K562 (cell line): ENCODE measurements around the gene S100A3. TPM values are rescaled to one million over a fixed set of nuclear protein-coding genes. Genes with fewer than 3 reads are reported as not detected.
A peak's percentile ranks its signal among the peaks of the same experiment; 100 is the strongest.

Experiments used
- ATF7 ChIP-seq: fragments of 450-650 bp; IDR thresholded peaks from 2 replicates; pipeline ENCODE4 v1.7.1; 2014; ENCODE audit warnings: mild to moderate bottlenecking, moderate library complexity
- DPF2 ChIP-seq: fragments of 450-650 bp; IDR thresholded peaks from 2 replicates; pipeline ENCODE4 v1.6.1; 2016
- ESRRA ChIP-seq: fragments of 450-650 bp; IDR thresholded peaks from 2 replicates; pipeline ENCODE4 v1.6.1; 2014; ENCODE audit warnings: low read depth, mild to moderate bottlenecking, moderate library complexity, borderline replicate concordance
- FOXA1 ChIP-seq: fragments of 450-650 bp; IDR thresholded peaks from 2 replicates; pipeline ENCODE4 v1.6.1; 2016; ENCODE audit warnings: mild to moderate bottlenecking, borderline replicate concordance
- JUNB ChIP-seq: fragments of 450-650 bp; formaldehyde crosslinking; conservative IDR thresholded peaks from 2 replicates; pipeline ENCODE4 v1.4.0; 2020; ENCODE audit warnings: mild to moderate bottlenecking
- MYNN ChIP-seq, 2 experiments: sonication (generic); formaldehyde crosslinking in 1 of 2; IDR thresholded peaks; 2 replicates each; pipeline versions ENCODE4 v1.5.0 to v1.6.1; 2016 to 2020; ENCODE audit warnings: antibody characterized with exemption in 1 of 2, missing genetic modification reagents in 1 of 2
- SLC30A9 ChIP-seq: fragments of 250-450 bp; sonication (Bioruptor Pico); IDR thresholded peaks from 2 replicates; pipeline ENCODE4 v1.8.0; 2022; ENCODE audit warnings: mild to moderate bottlenecking, moderate library complexity
- ZNF134 ChIP-seq: fragments of 250-450 bp; sonication (Bioruptor Pico); conservative IDR thresholded peaks from 2 replicates; pipeline ENCODE4 v1.4.0; 2020
- ZNF707 ChIP-seq: fragments of 250-450 bp; sonication (Bioruptor Pico); conservative IDR thresholded peaks from 2 replicates; pipeline ENCODE4 v1.8.0; 2022; ENCODE audit warnings: inconsistent platforms, mild to moderate bottlenecking, moderate library complexity
- polyA plus RNA-seq, 8 experiments: library from polyadenylated mRNA; depleted of rRNA in 4 of 8; stranded (reverse) in 5 of 8; unstranded in 3 of 8; fragments of >200 nt; fragmentation: Nextera tagmentation in 2 of 8; fragmentation: Illumina TruSeq in 1 of 8; extraction: Ambion mirVana in 2 of 8; extraction: Trizol in 1 of 8; gene quantifications; 2 replicates each; pipeline versions ENCODE4 v1.2.1 to v1.2.3, GENCODE V29; 2011 to 2014; ENCODE audit warnings: inconsistent platforms in 1 of 8, missing spikeins in 1 of 8
- total RNA-seq, 7 experiments: library from RNA; depleted of rRNA in 6 of 7; stranded (reverse); fragments of >200 nt in 6 of 7; fragmentation: Illumina TruSeq in 2 of 7; extraction: Trizol in 2 of 7; gene quantifications; 2 replicates each; pipeline versions ENCODE4 v1.2.1 to v1.2.3, GENCODE V29; 2011 to 2021; ENCODE audit warnings: low replicate concordance in 1 of 7
- TF ChIP-seq, protein P1 (sequence below): fragments of 450-650 bp; IDR thresholded peaks from 2 replicates; pipeline ENCODE4 v1.6.1; 2016; ENCODE audit warnings: low read depth
- TF ChIP-seq, protein P2 (sequence below): fragments of 250-450 bp; sonication (Bioruptor Pico); IDR thresholded peaks from 2 replicates; pipeline ENCODE4 v1.5.0; 2021; ENCODE audit warnings: mild to moderate bottlenecking, borderline replicate concordance
- TF ChIP-seq, protein P3 (sequence below): fragments of 450-650 bp; formaldehyde crosslinking; IDR thresholded peaks from 2 replicates; pipeline ENCODE4 v1.4.0; 2020; ENCODE audit warnings: mild to moderate bottlenecking, moderate library complexity

Gene S100A3
- total and polyA plus RNA-seq, 9 of the 15 experiments (the other 6 are each of a cell fraction or from before 2014, with no cell fraction given) = 0.08 to 1.7 (median 0.18) TPM; not detected in 4

DNA sequence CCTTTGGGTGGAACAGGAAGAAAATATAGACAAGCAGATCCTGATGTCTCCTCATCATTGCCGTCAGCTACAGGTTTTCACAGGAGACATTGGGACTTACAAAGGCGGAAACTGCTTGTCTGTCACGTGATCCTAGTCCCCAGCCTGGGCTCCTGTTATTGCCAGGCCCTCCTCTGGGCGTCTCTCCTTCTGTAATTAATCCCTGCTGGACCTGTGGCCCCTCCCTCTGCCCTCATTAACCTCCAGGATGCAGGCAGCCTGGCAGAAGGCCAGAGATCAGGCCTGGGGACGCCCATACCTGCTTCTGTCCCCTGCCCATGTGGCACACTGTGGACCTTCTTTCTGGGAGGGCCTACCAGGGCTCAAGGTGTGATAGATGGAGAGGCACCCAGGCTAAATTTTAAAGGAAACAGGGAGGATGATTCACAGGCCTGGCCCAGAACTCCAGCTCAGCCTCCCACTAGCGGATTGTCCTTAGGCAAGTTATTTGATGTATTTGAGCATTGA, 10.7 kb downstream of the S100A3 start (continued):
- TF ChIP-seq, protein P1, sequence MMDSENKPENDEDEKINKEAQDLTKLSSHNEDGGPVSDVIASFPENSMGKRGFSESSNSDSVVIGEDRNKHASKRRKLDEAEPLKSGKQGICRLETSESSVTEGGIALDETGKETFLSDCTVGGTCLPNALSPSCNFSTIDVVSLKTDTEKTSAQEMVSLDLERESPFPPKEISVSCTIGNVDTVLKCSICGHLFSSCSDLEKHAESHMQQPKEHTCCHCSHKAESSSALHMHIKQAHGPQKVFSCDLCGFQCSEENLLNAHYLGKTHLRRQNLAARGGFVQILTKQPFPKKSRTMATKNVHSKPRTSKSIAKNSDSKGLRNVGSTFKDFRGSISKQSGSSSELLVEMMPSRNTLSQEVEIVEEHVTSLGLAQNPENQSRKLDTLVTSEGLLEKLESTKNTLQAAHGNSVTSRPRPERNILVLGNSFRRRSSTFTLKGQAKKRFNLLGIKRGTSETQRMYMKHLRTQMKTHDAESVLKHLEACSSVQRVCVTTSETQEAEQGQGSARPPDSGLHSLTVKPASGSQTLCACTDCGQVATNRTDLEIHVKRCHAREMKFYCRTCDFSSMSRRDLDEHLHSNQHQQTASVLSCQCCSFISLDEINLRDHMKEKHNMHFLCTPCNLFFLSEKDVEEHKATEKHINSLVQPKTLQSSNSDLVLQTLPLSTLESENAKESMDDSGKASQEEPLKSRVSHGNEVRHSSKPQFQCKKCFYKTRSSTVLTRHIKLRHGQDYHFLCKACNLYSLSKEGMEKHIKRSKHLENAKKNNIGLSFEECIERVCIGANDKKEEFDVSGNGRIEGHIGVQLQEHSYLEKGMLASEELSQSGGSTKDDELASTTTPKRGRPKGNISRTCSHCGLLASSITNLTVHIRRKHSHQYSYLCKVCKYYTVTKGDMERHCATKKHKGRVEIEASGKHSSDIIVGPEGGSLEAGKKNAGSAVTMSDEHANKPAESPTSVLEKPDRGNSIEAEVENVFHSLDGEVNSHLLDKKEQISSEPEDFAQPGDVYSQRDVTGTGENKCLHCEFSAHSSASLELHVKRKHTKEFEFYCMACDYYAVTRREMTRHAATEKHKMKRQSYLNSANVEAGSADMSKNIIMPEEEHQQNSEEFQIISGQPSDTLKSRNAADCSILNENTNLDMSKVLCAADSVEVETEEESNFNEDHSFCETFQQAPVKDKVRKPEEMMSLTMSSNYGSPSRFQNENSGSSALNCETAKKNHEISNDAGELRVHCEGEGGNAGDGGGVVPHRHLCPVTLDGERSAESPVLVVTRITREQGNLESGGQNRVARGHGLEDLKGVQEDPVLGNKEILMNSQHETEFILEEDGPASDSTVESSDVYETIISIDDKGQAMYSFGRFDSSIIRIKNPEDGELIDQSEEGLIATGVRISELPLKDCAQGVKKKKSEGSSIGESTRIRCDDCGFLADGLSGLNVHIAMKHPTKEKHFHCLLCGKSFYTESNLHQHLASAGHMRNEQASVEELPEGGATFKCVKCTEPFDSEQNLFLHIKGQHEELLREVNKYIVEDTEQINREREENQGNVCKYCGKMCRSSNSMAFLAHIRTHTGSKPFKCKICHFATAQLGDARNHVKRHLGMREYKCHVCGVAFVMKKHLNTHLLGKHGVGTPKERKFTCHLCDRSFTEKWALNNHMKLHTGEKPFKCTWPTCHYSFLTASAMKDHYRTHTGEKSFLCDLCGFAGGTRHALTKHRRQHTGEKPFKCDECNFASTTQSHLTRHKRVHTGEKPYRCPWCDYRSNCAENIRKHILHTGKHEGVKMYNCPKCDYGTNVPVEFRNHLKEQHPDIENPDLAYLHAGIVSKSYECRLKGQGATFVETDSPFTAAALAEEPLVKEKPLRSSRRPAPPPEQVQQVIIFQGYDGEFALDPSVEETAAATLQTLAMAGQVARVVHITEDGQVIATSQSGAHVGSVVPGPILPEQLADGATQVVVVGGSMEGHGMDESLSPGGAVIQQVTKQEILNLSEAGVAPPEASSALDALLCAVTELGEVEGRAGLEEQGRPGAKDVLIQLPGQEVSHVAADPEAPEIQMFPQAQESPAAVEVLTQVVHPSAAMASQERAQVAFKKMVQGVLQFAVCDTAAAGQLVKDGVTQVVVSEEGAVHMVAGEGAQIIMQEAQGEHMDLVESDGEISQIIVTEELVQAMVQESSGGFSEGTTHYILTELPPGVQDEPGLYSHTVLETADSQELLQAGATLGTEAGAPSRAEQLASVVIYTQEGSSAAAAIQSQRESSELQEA = no peak
- TF ChIP-seq ESRRA = peak; percentile 83
- TF ChIP-seq FOXA1 = no peak
- TF ChIP-seq ZNF707 = no peak
- no peak for TF ChIP-seq SLC30A9 (CRISPR knock-in tag)
- TF ChIP-seq MYNN (IDR thresholded peaks at IDR 0.05) = no peak
- TF ChIP-seq MYNN (CRISPR knock-in tag; IDR thresholded peaks at IDR 0.05) = no peak
- TF ChIP-seq, protein P2, sequence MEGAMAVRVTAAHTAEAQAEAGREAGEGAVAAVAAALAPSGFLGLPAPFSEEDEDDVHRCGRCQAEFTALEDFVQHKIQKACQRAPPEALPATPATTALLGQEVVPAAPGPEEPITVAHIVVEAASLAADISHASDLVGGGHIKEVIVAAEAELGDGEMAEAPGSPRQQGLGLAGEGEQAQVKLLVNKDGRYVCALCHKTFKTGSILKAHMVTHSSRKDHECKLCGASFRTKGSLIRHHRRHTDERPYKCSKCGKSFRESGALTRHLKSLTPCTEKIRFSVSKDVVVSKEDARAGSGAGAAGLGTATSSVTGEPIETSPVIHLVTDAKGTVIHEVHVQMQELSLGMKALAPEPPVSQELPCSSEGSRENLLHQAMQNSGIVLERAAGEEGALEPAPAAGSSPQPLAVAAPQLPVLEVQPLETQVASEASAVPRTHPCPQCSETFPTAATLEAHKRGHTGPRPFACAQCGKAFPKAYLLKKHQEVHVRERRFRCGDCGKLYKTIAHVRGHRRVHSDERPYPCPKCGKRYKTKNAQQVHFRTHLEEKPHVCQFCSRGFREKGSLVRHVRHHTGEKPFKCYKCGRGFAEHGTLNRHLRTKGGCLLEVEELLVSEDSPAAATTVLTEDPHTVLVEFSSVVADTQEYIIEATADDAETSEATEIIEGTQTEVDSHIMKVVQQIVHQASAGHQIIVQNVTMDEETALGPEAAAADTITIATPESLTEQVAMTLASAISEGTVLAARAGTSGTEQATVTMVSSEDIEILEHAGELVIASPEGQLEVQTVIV = no peak
- TF ChIP-seq ATF7 = no peak
- TF ChIP-seq ZNF134 (CRISPR knock-in tag) = peak; percentile 89
- no peak for TF ChIP-seq JUNB (CRISPR knock-in tag)
- TF ChIP-seq DPF2 = 0 out of 2 replicates have a peak, but pooled peaks have one; percentile 25
- TF ChIP-seq, protein P3, sequence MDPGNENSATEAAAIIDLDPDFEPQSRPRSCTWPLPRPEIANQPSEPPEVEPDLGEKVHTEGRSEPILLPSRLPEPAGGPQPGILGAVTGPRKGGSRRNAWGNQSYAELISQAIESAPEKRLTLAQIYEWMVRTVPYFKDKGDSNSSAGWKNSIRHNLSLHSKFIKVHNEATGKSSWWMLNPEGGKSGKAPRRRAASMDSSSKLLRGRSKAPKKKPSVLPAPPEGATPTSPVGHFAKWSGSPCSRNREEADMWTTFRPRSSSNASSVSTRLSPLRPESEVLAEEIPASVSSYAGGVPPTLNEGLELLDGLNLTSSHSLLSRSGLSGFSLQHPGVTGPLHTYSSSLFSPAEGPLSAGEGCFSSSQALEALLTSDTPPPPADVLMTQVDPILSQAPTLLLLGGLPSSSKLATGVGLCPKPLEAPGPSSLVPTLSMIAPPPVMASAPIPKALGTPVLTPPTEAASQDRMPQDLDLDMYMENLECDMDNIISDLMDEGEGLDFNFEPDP (CRISPR knock-in tag) = no peak
